ENCODE measurements around the gene KATNB1. TPM values are rescaled to one million over a fixed set of nuclear protein-coding genes. Genes with fewer than 3 reads are reported as not detected.
"Not testable (repeated sequence)": the region's sequence is repeated elsewhere in the genome, so short reads cannot be mapped to it uniquely, and the experiment has no call there.

Gene KATNB1
- polyA plus RNA-seq, 1 donor from 2014 or later: 57.9 TPM

DNA sequence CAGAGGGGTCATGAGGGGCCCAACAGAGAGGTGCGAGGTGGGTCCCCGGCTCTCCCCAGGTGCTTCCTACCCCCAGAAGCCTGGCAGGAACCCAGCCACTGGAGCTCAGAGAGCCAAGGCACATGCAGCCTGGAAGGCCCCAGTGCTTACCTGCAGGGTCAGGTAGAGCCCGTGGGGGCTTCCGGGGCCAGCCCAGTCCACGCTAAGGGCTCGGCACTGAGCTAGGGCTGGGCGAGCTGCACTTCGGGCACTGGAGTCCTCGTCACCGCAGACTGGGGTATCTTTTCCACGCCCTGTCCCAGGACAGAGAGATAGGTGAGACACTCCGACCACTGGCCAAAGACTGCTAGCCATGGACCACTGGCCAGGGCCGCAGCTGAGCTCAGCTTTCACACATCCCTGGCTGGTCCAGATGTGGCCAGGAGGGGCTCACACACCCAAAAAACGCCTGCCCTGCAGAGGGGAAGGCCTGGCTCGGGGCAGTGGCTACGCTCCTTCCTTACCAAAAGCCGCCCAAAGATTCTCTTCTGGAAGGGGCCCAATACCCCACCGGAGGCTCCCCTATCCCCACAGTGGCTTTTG lies 59.4 kb downstream of the KATNB1 start:
- no peak overlapping the region for H3K4me2 ChIP-seq (ENCODE audit: low read length)
- H2AFZ ChIP-seq (ENCODE audit: low read depth, low read length): no peak overlapping the region
- H3K9me2 ChIP-seq (ENCODE audit: insufficient read depth, low read length): no peaks in the 10 kb centered on the region
- H3K27ac ChIP-seq (ENCODE audit: low read length): no peak overlapping the region
- H3K79me2 ChIP-seq (replicated peaks; ENCODE audit: insufficient read depth, low read length): no peaks in the 10 kb centered on the region
- no peaks in the 10 kb centered on the region for H3K9me3 ChIP-seq (ENCODE audit: low read length)
- H3K36me3 ChIP-seq (ENCODE audit: insufficient read depth, low read length): peaks cover 8% of the 10 kb centered on the region
- H3K9ac ChIP-seq (ENCODE audit: low read length): no peak overlapping the region
- TF ChIP-seq, protein P1, sequence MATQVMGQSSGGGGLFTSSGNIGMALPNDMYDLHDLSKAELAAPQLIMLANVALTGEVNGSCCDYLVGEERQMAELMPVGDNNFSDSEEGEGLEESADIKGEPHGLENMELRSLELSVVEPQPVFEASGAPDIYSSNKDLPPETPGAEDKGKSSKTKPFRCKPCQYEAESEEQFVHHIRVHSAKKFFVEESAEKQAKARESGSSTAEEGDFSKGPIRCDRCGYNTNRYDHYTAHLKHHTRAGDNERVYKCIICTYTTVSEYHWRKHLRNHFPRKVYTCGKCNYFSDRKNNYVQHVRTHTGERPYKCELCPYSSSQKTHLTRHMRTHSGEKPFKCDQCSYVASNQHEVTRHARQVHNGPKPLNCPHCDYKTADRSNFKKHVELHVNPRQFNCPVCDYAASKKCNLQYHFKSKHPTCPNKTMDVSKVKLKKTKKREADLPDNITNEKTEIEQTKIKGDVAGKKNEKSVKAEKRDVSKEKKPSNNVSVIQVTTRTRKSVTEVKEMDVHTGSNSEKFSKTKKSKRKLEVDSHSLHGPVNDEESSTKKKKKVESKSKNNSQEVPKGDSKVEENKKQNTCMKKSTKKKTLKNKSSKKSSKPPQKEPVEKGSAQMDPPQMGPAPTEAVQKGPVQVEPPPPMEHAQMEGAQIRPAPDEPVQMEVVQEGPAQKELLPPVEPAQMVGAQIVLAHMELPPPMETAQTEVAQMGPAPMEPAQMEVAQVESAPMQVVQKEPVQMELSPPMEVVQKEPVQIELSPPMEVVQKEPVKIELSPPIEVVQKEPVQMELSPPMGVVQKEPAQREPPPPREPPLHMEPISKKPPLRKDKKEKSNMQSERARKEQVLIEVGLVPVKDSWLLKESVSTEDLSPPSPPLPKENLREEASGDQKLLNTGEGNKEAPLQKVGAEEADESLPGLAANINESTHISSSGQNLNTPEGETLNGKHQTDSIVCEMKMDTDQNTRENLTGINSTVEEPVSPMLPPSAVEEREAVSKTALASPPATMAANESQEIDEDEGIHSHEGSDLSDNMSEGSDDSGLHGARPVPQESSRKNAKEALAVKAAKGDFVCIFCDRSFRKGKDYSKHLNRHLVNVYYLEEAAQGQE (IDR thresholded peaks at IDR 0.05; ENCODE audit: borderline replicate concordance): no peak
- no peak for TF ChIP-seq MXI1 (conservative IDR thresholded peaks at IDR 0.05; ENCODE audit: poor library complexity, severe bottlenecking)
- TF ChIP-seq, protein P2, sequence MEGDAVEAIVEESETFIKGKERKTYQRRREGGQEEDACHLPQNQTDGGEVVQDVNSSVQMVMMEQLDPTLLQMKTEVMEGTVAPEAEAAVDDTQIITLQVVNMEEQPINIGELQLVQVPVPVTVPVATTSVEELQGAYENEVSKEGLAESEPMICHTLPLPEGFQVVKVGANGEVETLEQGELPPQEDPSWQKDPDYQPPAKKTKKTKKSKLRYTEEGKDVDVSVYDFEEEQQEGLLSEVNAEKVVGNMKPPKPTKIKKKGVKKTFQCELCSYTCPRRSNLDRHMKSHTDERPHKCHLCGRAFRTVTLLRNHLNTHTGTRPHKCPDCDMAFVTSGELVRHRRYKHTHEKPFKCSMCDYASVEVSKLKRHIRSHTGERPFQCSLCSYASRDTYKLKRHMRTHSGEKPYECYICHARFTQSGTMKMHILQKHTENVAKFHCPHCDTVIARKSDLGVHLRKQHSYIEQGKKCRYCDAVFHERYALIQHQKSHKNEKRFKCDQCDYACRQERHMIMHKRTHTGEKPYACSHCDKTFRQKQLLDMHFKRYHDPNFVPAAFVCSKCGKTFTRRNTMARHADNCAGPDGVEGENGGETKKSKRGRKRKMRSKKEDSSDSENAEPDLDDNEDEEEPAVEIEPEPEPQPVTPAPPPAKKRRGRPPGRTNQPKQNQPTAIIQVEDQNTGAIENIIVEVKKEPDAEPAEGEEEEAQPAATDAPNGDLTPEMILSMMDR (IDR thresholded peaks at IDR 0.05; ENCODE audit: poor library complexity, severe bottlenecking): no peak
- H3K4me3 ChIP-seq (ENCODE audit: low read length): no peak overlapping the region
- H3F3A ChIP-seq (ENCODE audit: insufficient read depth, low read length, poor library complexity, severe bottlenecking): no peaks in the 10 kb centered on the region
- peaks cover 13% of the 10 kb centered on the region for H3K27me3 ChIP-seq (ENCODE audit: insufficient read depth, low read depth, low read length)
- no peaks in the 10 kb centered on the region for H4K20me1 ChIP-seq (ENCODE audit: insufficient read depth)

DNA sequence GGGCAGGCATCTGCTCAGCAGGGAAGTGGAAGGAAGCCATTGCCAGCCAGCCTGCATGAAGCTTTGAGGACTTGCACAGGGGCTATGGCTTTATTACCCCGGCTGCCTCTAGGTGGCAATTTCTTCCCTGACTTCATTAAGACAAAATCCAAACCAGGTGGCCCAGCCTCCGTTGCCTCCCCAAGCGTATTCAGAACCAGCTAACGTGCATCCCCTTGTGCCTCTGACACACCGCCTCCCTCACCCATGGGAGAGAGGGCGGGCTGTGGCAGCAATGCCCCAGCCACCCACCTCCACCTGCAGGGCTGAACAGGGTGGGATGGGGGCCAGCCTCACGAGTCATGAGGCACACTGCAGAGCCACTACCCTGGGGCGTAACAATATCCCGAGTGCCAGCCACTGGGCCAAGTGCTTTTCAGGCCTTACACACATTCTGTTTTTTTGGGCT lies 59.9 kb downstream of the KATNB1 start:
- H2AFZ ChIP-seq (ENCODE audit: low read depth, low read length): no peak overlapping the region
- H3K4me3 ChIP-seq (ENCODE audit: low read length): no peak overlapping the region
- H3K79me2 ChIP-seq (replicated peaks; ENCODE audit: insufficient read depth, low read length): no peaks in the 10 kb centered on the region
- no peaks in the 10 kb centered on the region for H3K9me2 ChIP-seq (ENCODE audit: insufficient read depth, low read length)
- no peaks in the 10 kb centered on the region for H3K9me3 ChIP-seq (ENCODE audit: low read length)
- H3K27me3 ChIP-seq (ENCODE audit: insufficient read depth, low read depth, low read length): peaks cover 13% of the 10 kb centered on the region
- H3K27ac ChIP-seq (ENCODE audit: low read length): no peak overlapping the region
- no peak for TF ChIP-seq TAF1 (IDR thresholded peaks at IDR 0.05; ENCODE audit: low read depth)
- TF ChIP-seq, protein P2 (IDR thresholded peaks at IDR 0.05; ENCODE audit: poor library complexity, severe bottlenecking): peak; percentile 70
- TF ChIP-seq, protein P1 (IDR thresholded peaks at IDR 0.05; ENCODE audit: borderline replicate concordance): no peak
- no peak for TF ChIP-seq EZH2 (IDR thresholded peaks at IDR 0.05; ENCODE audit: borderline replicate concordance, insufficient read depth, low read length, poor library complexity, severe bottlenecking)
- TF ChIP-seq RAD21 (conservative IDR thresholded peaks at IDR 0.05): peak; percentile 66
- TF ChIP-seq SMC3 (conservative IDR thresholded peaks at IDR 0.05; ENCODE audit: poor library complexity): peak; percentile 71
- TF ChIP-seq MXI1 (conservative IDR thresholded peaks at IDR 0.05; ENCODE audit: poor library complexity, severe bottlenecking): no peak
- no peak for TF ChIP-seq POLR2AphosphoS5 (IDR thresholded peaks at IDR 0.05)
- no peak for TF ChIP-seq EP300 (conservative IDR thresholded peaks at IDR 0.05; ENCODE audit: poor library complexity, severe bottlenecking)
- H3K36me3 ChIP-seq (ENCODE audit: insufficient read depth, low read length): peaks cover 8% of the 10 kb centered on the region
- no peaks in the 10 kb centered on the region for H4K20me1 ChIP-seq (ENCODE audit: insufficient read depth)
- no peak overlapping the region for H3K4me2 ChIP-seq (ENCODE audit: low read length)
- H3K9ac ChIP-seq (ENCODE audit: low read length): no peak overlapping the region
- H3F3A ChIP-seq (ENCODE audit: insufficient read depth, low read length, poor library complexity, severe bottlenecking): no peaks in the 10 kb centered on the region

DNA sequence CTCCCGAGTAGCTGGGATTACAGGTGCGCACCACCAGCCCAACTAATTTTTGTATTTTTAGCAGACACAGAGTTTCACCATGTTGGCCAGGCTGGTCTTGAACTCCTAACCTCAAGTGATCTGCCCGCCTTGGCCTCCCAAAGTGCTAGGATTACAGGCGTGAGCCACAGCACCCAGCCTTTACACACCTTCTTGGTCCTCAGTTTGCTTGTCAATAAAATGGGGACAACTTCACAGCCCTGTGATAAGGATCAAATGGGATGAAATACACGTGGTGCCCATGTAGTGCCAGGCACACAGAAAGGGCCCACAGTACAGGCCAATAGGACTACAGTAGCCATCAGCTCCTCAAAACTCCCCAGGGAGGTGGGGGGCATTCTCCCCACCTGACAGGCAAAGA lies 60.4 kb downstream of the KATNB1 start:
- H3K36me3 ChIP-seq (ENCODE audit: insufficient read depth, low read length); H3K79me2 ChIP-seq (replicated peaks; ENCODE audit: insufficient read depth, low read length): not testable (repeated sequence)

More for the DNA sequence above, 60.4 kb downstream of the KATNB1 start:
- not testable (repeated sequence) for H3K4me2 ChIP-seq (ENCODE audit: low read length); H3K27ac ChIP-seq (ENCODE audit: low read length); H3K9ac ChIP-seq (ENCODE audit: low read length); H3K9me3 ChIP-seq (ENCODE audit: low read length); H3K4me3 ChIP-seq (ENCODE audit: low read length); H3K9me2 ChIP-seq (ENCODE audit: insufficient read depth, low read length); H3F3A ChIP-seq (ENCODE audit: insufficient read depth, low read length, poor library complexity, severe bottlenecking); H2AFZ ChIP-seq (ENCODE audit: low read depth, low read length); H4K20me1 ChIP-seq (ENCODE audit: insufficient read depth)
- peaks cover 13% of the 10 kb centered on the region for H3K27me3 ChIP-seq (ENCODE audit: insufficient read depth, low read depth, low read length)

Data from neural cell (in vitro differentiated cells).